ENCODE results near the gene CACTIN. TPM values are rescaled to one million over a fixed set of nuclear protein-coding genes. Genes with fewer than 3 reads are reported as not detected.
"Not testable (repeated sequence)": the region's sequence is repeated elsewhere in the genome, so short reads cannot be mapped to it uniquely, and the experiment has no call there.

CACTIN gene
- total and polyA plus RNA-seq, 7 donors, result 6.2 to 23.9 (median 20.5) TPM

DNA sequence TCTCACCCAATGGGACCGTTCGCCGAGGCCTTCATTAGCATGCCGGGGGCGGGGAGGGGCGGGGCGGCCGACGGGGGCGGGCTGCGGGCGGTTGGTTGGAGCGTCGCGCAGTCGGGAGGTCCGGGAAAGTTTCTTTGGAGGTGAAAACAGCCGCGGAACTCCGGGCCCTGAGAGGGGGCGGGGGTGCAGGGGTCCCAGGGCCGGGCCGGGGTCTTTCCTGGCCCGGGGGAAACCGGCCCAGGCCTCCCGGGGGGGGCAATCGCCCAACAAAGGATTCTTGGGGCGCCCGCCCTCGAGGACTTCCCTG, 53.8 kb downstream of the CACTIN start, which contains the start of gene HMG20B:
Gene HMG20B, plus strand, starts transcription at position 90 of the 307 bp plus-strand sequence. CDS start 366 bp downstream, outside the sequence.
- H3K27ac ChIP-seq, result peak within 1 kb of the TSS; percentile 76 to 91 (median 90)
- 1% methylated on average over 30 of the region's 30 CpGs for WGBS, 2 donors
- TF ChIP-seq POLR2A (IDR thresholded peaks at IDR 0.05) (peak in 1 of 2 donors; percentile 14), EP300 (IDR thresholded peaks at IDR 0.05) (no peak), POLR2AphosphoS5 (IDR thresholded peaks at IDR 0.05) (peak in 3 of 4 donors; percentile 17 to 71 (median 62)), CTCF (IDR thresholded peaks at IDR 0.05) (no peak)
- H3K27me3 ChIP-seq, result no peaks in the 10 kb centered on the region
- H3K4me3 ChIP-seq, result peak within 1 kb of the TSS; percentile 68 to 98 (median 94)
- H3K36me3 ChIP-seq, result no peaks in the 10 kb centered on the region
- H3K9me3 ChIP-seq, result no peaks in the 10 kb centered on the region
- H3K4me1 ChIP-seq, result peaks cover 0 to 44% (median 37%) of the 10 kb centered on the region in 4 donors
- no peak for DNase-seq
- intact Hi-C loops (cut with DNase I), result loop anchor here (1.0 to 2.0 kb wide), 2 partner anchors 15 to 66 kb away; partner anchors contain the start of gene FZR1

GRCh38 chr19:3572132-3572854, 54.3 kb downstream of the CACTIN start:
- 1 to 3% methylated on average over 48 of the region's 48 CpGs for WGBS, 2 donors
- DNase-seq, result peak; percentile 100
- no peaks in the 10 kb centered on the region for H3K36me3 ChIP-seq
- H3K27ac ChIP-seq, result peak overlapping the region; percentile 59 to 91 (median 90)
- intact Hi-C loops (cut with DNase I), result loop anchor here (1.0 to 2.0 kb wide), 2 partner anchors 14 to 65 kb away; partner anchors contain the start of gene FZR1
- H3K4me1 ChIP-seq, result peaks cover 0 to 44% (median 37%) of the 10 kb centered on the region in 4 donors
- TF ChIP-seq POLR2A (IDR thresholded peaks at IDR 0.05) (no peak), POLR2AphosphoS5 (IDR thresholded peaks at IDR 0.05) (peak in 1 of 4 donors; percentile 30), CTCF (IDR thresholded peaks at IDR 0.05) (no peak), EP300 (IDR thresholded peaks at IDR 0.05) (no peak)
- no peaks in the 10 kb centered on the region for H3K27me3 ChIP-seq
- H3K9me3 ChIP-seq, result no peaks in the 10 kb centered on the region
- peak overlapping the region; percentile 37 to 98 (median 82) for H3K4me3 ChIP-seq

GRCh38 chr19:3570606-3571011, 56.0 kb downstream of the CACTIN start:
- TF ChIP-seq CTCF (IDR thresholded peaks at IDR 0.05) (no peak), POLR2A (IDR thresholded peaks at IDR 0.05) (no peak), POLR2AphosphoS5 (IDR thresholded peaks at IDR 0.05) (no peak), EP300 (IDR thresholded peaks at IDR 0.05) (no peak)
- no peaks in the 10 kb centered on the region for H3K36me3 ChIP-seq
- peaks cover 0 to 28% (median 22%) of the 10 kb centered on the region in 4 donors for H3K4me1 ChIP-seq
- 29 to 81% methylated on average over 7 of the region's 7 CpGs for WGBS, 2 donors
- no peak for DNase-seq
- H3K27me3 ChIP-seq, result no peaks in the 10 kb centered on the region
- H3K9me3 ChIP-seq, result no peaks in the 10 kb centered on the region
- intact Hi-C loops (cut with DNase I), result no loop called here
- peak overlapping the region in 2 of 4 donors; percentile 29 to 31 for H3K27ac ChIP-seq
- no peak overlapping the region for H3K4me3 ChIP-seq

- 19 to 76% methylated on average over 11 of the region's 11 CpGs for WGBS, 2 donors
- H3K4me3 ChIP-seq; H3K36me3 ChIP-seq; H3K9me3 ChIP-seq; H3K27me3 ChIP-seq; H3K27ac ChIP-seq; DNase-seq; intact Hi-C loops (cut with DNase I): not testable (repeated sequence)
- H3K4me1 ChIP-seq, result peaks cover 0 to 22% (median 17%) of the 10 kb centered on the region in 4 donors
Measured at GRCh38 chr19:3570042-3570441, 56.5 kb downstream of the CACTIN start.

DNA sequence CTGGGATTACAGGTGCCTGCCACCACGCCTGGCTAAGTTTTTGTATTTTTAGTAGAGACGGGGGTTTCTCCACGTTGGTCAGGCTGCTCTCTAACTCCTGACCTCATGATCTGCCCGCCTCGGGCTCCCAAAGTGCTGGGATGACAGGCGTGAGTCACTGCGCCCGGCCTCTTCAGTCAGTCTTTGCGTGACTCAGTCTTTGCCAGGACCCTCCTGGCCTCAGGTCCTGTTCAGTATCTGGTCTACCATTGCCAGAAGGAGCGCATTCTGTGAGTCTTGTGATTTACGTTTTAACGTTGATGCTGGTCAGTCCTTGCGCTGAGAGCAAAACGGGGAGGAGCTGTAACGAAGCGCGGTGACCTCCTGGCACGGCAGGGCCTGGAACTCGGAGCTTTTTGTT, 61.5 kb downstream of the CACTIN start:
- no peak overlapping the region for H3K27ac ChIP-seq
- TF ChIP-seq EP300 (IDR thresholded peaks at IDR 0.05) (no peak), POLR2AphosphoS5 (IDR thresholded peaks at IDR 0.05) (no peak), CTCF (IDR thresholded peaks at IDR 0.05) (no peak), POLR2A (IDR thresholded peaks at IDR 0.05) (no peak)
- no peaks in the 10 kb centered on the region for H3K4me1 ChIP-seq
- H3K27me3 ChIP-seq, result no peaks in the 10 kb centered on the region
- no peak overlapping the region for H3K4me3 ChIP-seq
- WGBS, 2 donors, result 87 to 90% methylated on average over 19 of the region's 19 CpGs
- no peak for DNase-seq
- no peaks in the 10 kb centered on the region for H3K9me3 ChIP-seq
- intact Hi-C loops (cut with DNase I), result no loop called here
- no peaks in the 10 kb centered on the region for H3K36me3 ChIP-seq

All from sigmoid colon (tissue), 7 donors.